Right ventricle myocardium superior (tissue), 1 donor: ENCODE measurements around the gene MPZL3. TPM values are rescaled to one million over a fixed set of nuclear protein-coding genes. Genes with fewer than 3 reads are reported as not detected.

Source experiments
- ATAC-seq: fragments of 200-7000 bp; cut with Tn5 transposase; one replicate; pipeline ENCODE4 v1.9.1; 2020; ENCODE audit warnings: mild to moderate bottlenecking; ENCODE audit not compliant: poor library complexity
- DNase-seq: peaks from one replicate; pipeline ENCODE4 v3.0.0-alpha.2; 2020
- intact Hi-C: fragments of 100-400 bp; cut with DNase I; formaldehyde crosslinking; loops from one replicate; pipeline ENCODE4 v1.11.2; 2022
- total RNA-seq: library from RNA; stranded (reverse); fragmentation: NEBNext Ultra II Directional; extraction: Animal tissue kit (Norgen Biotek cat#: 25700); gene quantifications from one replicate; pipeline ENCODE4 v1.2.1, GENCODE V29; 2021
- donor health status: DM: no; HTN: yes; CAD: no; lungs with severe emphysema.

MPZL3 gene
- total RNA-seq, 1 donor from 2014 or later = 1.8 TPM

DNA sequence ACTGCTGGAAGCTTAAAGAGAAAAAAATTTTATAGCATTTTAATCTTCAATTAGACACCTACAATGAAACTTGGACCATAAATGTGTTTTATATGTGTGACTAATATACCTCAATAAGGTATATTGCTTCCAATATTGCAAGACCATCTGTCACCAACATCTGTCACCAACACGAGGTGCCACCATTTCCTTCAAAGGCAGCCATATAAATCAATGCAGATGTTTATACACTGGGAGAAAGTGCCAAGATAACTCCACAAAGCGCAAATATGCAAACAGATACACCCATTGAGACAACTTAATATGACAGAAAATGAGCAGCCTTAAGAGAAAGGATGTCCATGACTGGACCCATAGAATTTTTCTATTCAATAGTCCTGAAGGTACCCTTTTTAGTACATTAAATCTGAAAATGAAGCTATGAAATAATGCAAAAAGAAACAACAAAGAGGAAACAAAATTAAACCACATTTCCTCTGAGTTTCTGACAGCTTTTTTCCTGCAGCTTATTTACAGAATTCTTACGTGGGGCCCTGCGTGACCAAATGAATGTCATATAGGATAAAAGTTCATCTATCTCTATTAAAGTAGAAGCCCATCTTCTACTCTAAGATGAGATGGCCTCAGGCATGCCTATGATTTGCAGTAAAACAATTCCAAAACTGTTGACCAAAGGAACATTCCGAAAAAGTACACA is 12.5 kb downstream of the MPZL3 start:
- ATAC-seq = no peak
- DNase-seq = no peak
- intact Hi-C loops = no loop called here

DNA sequence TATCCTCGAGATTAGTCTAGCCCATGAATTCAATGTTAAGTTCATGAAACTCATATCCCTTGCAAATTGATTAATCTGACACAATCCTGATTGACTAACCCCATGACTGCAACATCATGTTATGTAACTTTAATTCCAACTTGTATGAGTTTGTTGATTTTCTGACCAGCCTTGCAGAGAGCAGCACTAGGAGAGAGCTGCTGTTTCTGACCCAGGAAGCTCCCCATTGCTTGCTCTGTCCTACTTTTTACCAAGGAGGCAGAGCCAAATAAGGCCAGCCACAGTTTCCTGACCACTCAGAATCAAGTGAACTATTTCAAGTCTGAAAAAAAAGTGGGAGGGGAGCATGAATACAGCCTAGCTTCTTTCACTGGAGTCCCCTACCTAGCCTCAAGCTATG is 13.2 kb downstream of the MPZL3 start:
- ATAC-seq (no peak), DNase-seq (no peak)
- intact Hi-C loops = no loop called here

DNA sequence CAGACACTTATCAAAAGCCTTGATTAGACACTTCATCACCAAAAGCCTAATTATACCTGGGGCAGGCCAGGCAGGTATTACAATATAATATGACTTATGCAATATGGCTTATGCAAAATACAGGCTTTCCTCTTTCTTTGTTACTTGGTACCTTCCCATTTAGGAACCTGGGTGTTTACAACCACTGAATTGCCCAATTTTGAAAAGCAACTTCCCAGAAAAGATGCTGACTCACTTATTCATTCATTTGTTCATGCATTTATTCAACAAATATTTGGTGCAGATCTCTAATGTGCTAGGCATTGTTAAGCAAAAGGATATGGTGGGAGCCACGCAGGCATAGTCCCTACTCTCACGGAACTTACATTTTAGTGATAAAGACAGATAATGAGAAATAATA is 13.7 kb downstream of the MPZL3 start:
- intact Hi-C loops = no loop called here
- no peak for ATAC-seq

DNA sequence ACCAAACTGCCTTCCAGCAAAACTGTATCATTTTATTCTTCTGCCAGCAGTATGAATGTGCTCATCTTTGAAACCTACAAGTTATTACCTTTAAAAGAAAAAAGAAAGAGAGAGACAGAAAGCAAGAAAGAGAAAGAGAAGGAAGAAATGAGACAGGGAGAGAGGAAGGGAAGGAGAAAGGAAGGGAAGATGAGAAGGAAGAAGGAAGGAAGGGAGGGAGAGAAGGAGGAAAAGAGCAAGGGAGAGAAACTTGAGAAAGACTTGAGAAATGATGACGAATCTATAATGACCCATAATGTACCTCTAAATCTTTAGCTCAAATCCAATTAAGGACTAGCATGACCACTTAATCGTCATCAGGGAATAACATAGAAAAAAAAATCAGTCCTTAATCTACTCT is 16.0 kb downstream of the MPZL3 start:
- intact Hi-C loops = no loop called here
- DNase-seq (no peak), ATAC-seq (no peak)

More for the DNA sequence above, 13.7 kb downstream of the MPZL3 start:
- DNase-seq = no peak

GRCh38 chr11:118234833-118235232 is 17.3 kb downstream of the MPZL3 start:
- DNase-seq = no peak
- intact Hi-C loops = no loop called here
- peak; percentile 84 for ATAC-seq

DNA sequence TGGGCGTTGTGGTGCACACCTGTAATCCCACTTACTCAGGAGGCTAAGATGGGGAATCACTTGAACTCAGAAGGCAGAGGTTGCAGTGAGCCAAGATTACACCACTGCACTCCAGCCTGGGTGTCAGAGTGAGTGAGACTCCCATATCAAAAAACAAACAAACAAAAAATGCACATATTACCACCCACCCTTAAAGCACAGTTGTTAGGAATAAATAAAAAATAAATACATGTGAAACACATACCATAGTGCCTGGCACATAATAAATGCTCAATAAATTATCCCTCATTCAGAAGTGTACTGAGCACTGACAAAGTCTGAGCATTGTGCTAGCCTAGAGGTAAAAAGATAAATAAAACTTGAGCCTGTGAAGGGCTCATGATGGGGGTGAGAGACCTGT is 18.3 kb downstream of the MPZL3 start:
- DNase-seq (no peak), ATAC-seq (no peak)
- intact Hi-C loops = no loop called here

GRCh38 chr11:118233377-118233776 is 18.8 kb downstream of the MPZL3 start:
- no peak for ATAC-seq
- no peak for DNase-seq
- intact Hi-C loops = no loop called here

GRCh38 chr11:118232659-118233058 is 19.5 kb downstream of the MPZL3 start:
- intact Hi-C loops = no loop called here
- no peak for ATAC-seq
- DNase-seq = no peak

DNA sequence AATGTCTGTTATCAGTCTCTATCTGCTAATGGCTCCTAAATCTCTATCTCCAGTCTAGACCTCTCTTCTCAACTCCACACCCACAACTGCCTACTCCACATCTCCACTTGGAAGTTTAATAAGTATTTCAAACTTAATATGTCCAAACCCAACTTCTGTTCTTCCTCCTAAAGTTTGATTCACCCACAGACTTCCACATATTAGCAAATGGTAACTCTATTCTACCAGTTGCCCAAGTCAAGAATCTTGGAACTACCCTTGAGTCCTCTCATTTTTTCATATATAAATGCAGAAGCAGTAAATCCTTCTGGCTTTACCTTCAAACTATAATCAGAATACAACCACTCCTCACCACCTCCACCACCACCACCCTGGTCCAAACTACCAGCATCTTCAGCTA is 20.7 kb downstream of the MPZL3 start:
- DNase-seq (no peak), ATAC-seq (no peak)
- intact Hi-C loops = no loop called here

GRCh38 chr11:118230088-118230487 is 22.1 kb downstream of the MPZL3 start:
- intact Hi-C loops = no loop called here
- ATAC-seq (no peak), DNase-seq (no peak)

DNA sequence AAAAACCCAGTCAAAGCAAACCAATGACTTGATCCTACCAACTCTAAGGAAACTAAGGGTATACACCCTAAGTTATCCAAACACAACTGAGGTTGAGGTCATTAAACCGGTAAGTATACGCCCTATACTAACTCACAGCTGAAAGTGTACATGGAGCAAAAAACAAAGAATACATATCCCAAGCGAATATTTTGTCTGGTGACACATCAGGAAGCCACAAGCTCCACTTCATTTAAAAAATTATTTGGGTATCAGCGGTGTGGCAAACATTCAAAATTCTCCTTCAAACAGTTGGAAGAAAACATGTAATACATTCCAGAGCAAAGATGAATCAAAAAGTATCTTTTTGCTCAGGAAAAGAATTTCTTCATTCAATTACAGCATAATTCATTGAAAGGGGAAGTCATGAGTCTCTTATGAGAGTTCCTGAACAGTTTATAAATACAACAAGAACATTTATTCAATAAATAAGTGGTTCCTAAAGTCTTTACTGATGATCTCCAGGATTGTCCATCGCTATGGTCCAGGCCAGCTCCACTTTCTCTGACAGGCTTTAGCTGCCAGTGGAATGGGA is 22.8 kb downstream of the MPZL3 start:
- intact Hi-C loops = no loop called here
- DNase-seq = no peak
- no peak for ATAC-seq

GRCh38 chr11:118227865-118228785 is 24.0 kb downstream of the MPZL3 start:
- peak; percentile 64 for ATAC-seq
- no peak for DNase-seq
- intact Hi-C loops = no loop called here

- no peak for DNase-seq
- intact Hi-C loops = no loop called here
- ATAC-seq = no peak
Observed at GRCh38 chr11:118226781-118227180, 25.4 kb downstream of the MPZL3 start.

DNA sequence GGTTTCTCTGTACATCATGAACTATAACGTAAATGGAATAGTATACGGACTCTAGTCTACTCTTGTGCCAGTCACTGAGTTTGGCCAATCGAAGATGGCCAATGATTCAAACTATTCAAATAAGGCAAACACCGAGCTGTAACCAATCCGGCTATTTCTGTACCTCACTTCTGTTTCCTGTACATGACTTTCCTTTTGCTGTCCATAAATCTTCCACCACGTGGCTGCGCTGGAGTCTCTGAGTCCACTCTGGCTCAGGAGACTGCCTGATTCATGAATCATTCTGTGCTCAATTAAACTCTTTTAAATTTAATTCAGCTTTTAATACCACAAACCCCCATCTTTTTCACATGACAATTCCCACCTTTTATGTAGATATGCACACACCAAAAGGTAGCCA is 25.9 kb downstream of the MPZL3 start:
- intact Hi-C loops = no loop called here
- DNase-seq = no peak
- no peak for ATAC-seq

DNA sequence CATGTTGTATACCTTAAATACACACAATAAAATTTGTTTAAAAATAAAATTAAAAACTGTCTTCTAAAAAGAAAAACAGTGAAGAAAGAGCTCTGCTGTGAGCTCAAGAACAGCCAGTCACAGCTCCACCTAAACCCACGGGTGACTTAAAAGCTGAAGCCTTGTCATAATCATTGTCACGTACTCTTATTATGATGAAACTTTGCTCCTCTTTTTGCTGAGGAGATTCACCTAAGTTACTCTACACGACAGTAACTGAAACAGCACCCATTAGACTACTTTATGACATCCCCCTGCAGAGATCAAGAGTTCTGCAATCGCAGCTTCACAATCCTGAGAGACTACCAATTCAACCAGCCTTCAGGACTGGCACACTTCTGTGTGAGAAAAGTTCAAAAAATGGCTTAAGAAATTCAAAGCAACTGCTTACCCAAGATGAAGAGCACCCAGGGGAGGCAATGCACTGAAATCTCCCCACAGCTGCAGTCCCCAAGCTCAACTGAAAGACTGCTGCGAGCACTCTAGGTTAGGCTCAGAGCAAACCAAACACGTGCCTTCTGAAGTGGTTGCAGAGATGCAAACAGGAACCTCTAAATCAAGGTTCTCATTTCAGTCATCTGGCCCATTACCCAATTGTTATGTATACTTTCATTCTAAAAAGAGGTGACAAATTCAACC is 27.5 kb downstream of the MPZL3 start, which contains the start of gene JAML:
Gene JAML (minus strand): TSS at position 501 of the 678 bp plus-strand sequence. CDS start 10,145 bp downstream, outside the sequence.
- intact Hi-C loops = no loop called here
- ATAC-seq = peak; percentile 34
- DNase-seq = no peak

DNA sequence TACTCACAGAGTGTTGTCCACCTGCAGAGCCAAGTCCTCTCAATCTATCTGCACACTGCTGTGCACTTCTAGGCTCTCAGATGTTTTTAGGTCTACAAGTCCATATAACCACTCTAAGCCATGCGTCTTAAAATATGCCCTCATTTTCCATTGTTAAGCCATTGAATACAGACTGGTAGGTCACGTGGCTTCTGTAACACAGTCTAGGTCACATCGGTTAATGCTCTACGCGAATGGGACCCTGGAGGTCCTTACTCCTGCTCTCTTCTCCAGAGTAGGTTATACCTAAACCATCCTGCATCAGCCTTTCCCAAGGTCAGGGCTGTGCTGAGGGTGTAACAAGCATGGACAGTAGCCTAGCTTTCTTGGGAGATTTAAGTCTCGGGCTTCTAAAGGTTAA is 28.2 kb downstream of the MPZL3 start:
- ATAC-seq (no peak), DNase-seq (no peak)
- intact Hi-C loops = no loop called here

GRCh38 chr11:118223570-118223969 is 28.6 kb downstream of the MPZL3 start:
- no peak for DNase-seq
- no peak for ATAC-seq
- intact Hi-C loops = no loop called here

- ATAC-seq (no peak), DNase-seq (no peak)
- intact Hi-C loops = no loop called here
Observed at GRCh38 chr11:118222437-118222836, 29.7 kb downstream of the MPZL3 start.

DNA sequence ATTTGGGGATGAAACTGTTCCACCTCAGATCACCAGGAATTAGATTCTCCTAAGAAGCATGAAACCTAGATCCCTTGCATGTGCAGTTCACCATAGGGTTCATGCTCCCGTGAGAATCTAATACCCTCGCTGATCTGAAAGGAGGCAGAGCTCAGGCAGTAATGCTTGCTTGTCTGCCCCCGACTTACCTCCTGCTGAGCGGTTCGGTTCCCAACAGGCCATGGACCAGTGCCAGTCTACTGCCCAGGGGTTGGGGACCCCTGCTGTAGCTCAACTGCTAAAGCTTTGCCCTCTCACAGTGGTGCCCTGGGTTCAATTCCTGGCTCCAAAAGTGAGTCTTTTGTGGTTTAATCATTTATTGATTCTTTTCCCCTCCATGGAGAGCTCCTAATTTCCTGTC is 30.7 kb downstream of the MPZL3 start:
- ATAC-seq = no peak
- intact Hi-C loops = no loop called here
- no peak for DNase-seq
